IPS-18c (cell line): ENCODE data around the gene KDF1.
A peak's percentile ranks its signal among the peaks of the same experiment; 100 is the strongest.
"Not testable (repeated sequence)": the region's sequence is repeated elsewhere in the genome, so short reads cannot be mapped to it uniquely, and the experiment has no call there.

Source experiments
- H3K4me3 ChIP-seq: 2 replicates; pipeline ENCODE4 v1.7.0; 2013; ENCODE audit warnings: low read depth, mild to moderate bottlenecking, low read length, moderate library complexity; ENCODE audit not compliant: insufficient read depth
- H3K9me3 ChIP-seq: one replicate; pipeline ENCODE4 v1.6.1; 2013; ENCODE audit warnings: mild to moderate bottlenecking, low read length, moderate library complexity; ENCODE audit not compliant: control insufficient read depth, insufficient read depth

KDF1 gene

DNA sequence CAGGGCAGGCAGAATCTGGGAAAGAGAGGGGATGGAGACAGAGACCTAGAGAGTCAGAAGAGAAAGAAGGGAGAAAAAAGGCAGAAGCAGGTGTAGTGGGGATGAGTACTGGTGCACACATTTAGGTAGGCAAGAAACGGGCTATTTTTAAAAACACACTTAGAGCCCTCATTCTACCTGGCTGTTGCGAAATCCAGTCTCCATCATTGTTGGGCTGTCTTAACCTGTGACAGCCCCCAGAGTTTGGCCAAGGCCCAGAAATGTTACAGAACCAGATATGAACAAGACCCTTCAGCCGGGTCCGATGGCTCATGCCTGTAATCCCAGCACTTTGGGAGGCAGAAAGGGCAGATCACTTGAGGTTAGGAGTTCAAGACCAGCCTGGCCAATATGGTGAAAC, 12.6 kb upstream of the KDF1 start:
- Histone ChIP-seq H3K9me3 (no peaks in the 10 kb centered on the region), H3K4me3 (no peak overlapping the region)

DNA sequence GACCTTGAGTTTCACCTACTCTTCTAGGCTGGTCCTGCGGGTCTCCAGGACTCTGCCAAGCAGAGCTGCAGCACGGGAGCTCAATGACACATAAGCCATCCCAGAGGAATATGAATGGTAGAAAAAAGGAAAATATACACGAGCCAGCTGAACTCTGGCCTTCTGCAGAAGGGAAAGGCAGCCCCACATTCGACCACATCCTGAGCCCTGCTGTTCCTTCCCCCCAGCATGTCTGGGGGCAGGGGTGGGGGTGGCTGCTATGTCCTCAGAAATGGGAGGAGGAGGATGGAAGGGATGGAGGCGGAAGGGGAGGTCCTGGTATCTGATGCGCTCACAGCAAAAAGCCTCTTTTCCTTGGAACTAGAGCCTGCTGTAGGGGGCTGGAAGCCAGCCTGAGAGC, 12.1 kb upstream of the KDF1 start:
- no peaks in the 10 kb centered on the region for H3K9me3 ChIP-seq
- no peak overlapping the region for H3K4me3 ChIP-seq

DNA sequence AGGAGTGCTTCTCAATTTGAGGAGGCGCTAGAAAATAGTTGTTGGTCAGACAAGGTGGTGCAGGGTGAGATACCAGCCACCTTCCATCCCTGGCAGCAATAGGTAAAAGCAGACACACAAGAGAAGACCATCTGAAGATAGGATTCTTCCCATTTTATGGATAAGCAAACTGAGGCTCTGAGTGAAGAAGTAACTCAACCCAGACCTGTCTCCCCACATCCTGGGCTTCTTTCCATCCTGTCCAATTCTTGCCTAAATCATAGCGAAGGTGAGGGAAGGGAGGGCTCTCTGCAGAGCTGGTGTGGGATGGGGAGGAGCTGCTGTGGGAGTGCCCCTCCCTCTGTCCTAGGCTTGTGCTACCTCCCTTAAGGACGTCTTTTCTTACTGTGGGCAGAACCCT, 11.3 kb upstream of the KDF1 start:
- no peak overlapping the region for H3K4me3 ChIP-seq
- H3K9me3 ChIP-seq, result no peaks in the 10 kb centered on the region

DNA sequence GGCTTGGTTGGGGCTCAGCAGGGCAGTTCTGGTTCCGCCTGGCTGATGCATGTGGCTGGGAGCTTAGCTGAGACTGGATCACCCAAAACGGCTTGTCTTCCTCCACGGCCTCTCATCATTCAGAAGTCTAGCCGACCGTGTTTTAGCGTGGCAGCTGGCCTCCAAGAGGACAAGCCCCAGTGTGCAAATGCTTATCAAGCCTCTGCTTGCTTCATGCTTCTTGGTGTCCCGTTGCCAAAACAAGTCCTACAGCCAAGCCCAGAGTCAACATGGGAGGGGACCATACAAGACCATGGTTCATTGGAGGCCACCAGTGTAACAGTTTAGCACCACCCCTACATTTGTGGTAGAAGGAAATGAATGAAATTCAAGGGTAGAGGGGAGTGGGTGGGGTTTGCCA, 10.5 kb upstream of the KDF1 start:
- Histone ChIP-seq H3K4me3 (no peak overlapping the region), H3K9me3 (no peaks in the 10 kb centered on the region)

DNA sequence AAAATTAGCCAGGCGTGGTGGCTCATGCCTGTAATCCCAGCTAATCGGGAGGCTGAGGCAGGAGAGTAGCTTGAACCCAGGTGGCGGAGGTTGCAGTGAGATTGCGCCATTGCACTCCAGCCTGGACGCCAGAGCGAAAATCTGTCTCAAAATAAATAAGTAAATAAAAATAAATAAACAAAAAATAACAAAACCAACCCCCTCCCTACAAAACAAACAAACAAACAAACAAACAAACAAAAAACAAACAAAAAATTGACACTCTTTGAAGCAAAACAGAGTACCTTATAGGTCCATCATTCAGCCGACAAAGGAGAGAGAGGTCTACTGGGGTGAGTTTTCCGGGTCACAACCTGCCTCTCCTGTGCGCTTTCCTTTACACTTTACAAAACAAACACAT, 5.4 kb upstream of the KDF1 start:
- no peaks in the 10 kb centered on the region for H3K9me3 ChIP-seq
- no peak overlapping the region for H3K4me3 ChIP-seq

DNA sequence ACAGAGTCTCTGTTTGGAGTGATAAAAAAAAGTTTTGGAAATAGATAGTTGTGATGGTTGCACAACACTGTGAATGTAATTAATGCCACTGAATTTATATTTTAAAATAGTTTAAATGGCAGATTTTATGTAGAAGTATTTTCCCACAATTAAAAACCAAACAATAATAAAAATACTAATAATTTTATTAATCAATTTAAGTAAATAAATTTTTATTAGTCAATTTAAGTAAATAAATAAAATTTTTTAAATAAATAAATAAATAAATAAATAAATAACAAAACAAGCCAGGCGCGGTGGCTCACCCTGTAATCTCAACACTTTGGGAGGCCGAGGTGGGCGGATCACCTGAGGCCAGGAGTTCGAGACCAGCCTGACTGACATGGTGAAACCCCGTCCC, 4.9 kb upstream of the KDF1 start:
- H3K9me3 ChIP-seq, result no peaks in the 10 kb centered on the region
- H3K4me3 ChIP-seq, result no peak overlapping the region

DNA sequence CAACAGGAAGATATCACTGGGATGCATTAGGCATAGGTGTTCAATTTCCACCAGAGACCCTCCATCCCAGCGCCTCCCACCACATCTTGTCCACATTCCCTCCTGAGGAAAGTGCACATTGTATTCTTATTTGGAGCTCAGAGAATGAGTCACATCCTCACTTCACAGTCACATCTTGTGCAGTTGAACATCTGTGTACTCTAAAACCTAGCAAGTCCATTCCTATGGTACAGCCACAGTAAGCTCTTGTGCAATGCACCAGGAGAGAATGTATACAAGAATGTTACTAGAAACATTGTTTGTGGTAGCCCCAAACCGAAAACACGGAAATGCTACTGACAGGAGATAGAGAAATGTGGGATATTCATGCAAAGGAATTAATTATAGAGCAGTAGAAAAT, 1.6 kb upstream of the KDF1 start:
- no peak overlapping the region for H3K4me3 ChIP-seq
- no peaks in the 10 kb centered on the region for H3K9me3 ChIP-seq

DNA sequence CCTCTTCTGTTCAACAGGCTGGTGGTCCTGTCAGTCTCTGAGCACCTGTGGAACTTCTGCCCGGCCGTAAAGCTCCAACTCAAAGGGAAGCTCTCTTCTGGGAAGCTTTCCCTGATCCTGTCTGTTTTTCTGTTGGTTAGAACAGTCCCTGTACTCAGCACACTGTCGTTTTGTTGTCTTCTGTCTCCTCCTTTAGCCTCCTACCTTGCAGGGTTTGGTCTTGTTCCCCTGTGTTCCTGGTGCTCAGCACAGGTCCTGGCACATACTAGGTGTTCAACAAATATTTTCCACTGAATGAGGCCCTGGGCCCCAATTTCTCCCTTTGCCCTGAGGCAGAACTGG, 328 bp upstream of the KDF1 start:
- H3K4me3 ChIP-seq, result peak overlapping the region; percentile 89

DNA sequence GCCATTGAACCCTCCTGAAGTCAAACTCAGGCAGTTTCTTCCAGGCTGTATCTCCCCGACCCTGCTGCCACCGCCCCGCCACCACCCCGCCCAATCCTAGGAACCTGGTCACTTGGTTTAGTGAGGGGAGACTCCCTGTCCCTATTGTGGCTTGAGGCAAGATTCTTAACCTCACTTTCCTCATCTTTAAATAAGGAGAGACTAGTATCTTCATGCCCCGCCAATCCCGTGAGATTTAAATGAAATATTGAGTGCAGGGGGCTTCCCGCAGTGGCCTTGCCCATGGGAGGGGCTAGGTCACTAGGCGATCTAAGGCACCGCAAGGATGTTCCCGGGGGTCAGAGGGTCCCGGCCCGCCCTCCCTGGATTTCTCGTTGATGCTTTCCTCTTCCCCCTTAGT, 998 bp downstream of the KDF1 start:
- no peaks in the 10 kb centered on the region for H3K9me3 ChIP-seq
- peak overlapping the region; percentile 89 for H3K4me3 ChIP-seq

More for the DNA sequence above, 328 bp upstream of the KDF1 start:
- no peaks in the 10 kb centered on the region for H3K9me3 ChIP-seq

DNA sequence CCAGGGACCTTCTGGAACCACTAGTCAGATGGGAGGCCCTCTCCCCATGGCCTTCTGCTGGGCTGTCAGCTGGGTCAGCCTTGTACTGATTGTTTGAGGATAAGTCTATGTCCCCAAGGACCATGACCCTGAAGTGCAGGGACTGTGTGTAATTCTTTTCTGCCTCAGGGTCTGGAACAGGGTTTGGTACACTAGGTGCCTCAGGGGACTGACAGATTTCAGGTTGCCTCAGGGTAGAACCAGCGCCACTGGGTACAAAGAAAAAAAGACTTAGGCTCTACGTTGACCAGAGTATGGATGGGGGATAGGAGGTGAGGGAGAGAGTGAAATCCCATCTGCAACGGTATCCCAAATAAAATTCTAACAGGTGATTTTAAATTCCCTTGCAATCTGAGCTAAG, 3.0 kb downstream of the KDF1 start:
- Histone ChIP-seq H3K4me3 (no peak overlapping the region), H3K9me3 (no peaks in the 10 kb centered on the region)

DNA sequence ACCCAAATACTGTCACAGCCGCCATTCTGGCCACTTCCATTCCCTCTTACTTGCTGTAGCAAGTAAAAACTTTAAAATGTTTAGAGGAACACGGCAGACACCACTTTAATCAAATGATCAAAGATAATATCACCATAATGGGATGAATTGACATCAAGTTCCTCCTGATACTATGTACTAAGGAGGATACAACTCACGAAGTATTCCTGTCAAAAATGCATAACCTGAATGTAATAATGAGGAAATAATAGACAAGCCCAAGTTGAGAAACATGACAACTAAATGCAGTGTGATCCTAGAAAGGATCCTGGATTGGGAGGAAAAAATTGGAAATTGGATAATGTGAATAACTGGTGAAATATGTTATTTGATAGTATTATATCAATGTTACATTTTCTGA, 3.9 kb downstream of the KDF1 start:
- H3K4me3 ChIP-seq, result no peak overlapping the region

DNA sequence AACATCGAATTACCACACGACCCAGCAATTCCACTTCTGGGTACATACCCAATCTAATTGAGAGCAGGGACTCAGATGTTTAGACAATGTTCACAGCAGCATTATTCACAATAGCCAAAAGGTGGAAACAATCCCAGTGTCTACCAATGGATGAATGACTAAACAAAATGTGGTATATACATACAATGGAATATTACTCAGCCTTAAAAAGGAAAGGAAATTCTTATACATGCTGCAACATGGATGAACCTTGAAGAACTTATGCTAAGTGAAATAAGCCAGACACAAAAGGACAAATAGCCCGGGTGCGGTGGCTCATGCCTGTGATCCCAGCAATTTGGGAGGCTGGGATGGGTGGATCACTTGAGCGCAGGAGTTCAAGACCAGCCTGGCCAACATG, 6.9 kb downstream of the KDF1 start:
- Histone ChIP-seq H3K9me3 (no peaks in the 10 kb centered on the region), H3K4me3 (no peak overlapping the region)

More for the DNA sequence above, 3.9 kb downstream of the KDF1 start:
- no peaks in the 10 kb centered on the region for H3K9me3 ChIP-seq

DNA sequence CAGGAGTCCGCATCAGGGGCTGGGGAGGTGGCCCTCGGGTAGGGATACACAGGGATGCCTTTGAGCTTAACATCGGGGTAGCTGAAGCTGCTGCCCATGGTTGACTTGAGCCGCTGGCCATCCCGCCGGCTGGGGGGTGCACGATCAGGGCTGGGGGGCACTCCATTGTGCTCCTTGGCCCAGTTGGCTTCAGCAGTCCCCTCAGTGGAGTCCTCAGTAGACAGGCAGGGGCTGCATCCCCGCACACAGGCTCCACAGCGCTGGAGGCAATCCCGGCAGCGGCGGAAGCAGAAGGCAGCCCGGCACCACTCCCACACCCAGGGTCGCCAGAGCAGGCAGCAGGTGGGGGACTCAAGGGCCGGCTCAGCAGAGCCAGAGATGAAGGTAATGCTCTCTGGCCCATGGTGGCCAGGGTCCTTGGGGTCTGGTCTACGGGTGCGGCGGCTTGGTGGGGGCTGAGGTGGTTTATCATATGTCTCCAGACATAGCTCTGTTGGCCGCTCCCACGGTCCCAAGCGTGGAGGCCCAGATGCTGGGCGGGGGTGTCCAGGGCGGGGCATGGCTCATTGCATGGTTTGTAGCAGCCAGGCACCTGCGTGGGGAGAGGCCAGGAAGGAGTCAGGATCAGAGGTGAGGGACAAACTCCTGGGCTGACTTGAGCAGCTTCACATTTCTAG, 8.3 kb downstream of the KDF1 start:
- H3K9me3 ChIP-seq, result no peaks in the 10 kb centered on the region
- H3K4me3 ChIP-seq, result no peak overlapping the region

DNA sequence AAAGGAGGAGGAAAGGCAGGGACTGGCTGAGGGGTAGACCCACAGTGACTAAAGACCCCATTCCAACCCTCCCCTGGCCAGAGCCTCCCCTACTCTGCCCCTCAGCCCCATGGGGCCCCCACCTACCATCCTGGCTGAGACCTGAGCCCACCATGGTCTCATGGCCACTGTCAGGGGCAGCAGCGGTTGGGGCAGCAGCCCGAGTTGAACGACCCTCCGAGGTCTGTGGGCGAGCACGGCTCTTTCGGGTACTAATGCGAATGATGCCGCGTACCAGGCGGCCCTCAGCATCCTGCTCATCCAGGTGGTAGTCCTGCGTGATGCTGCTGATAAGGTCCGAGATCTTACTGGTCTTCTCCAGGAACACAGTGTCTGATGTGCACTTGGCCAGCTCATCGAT, 9.1 kb downstream of the KDF1 start:
- Histone ChIP-seq H3K9me3 (no peaks in the 10 kb centered on the region), H3K4me3 (no peak overlapping the region)

DNA sequence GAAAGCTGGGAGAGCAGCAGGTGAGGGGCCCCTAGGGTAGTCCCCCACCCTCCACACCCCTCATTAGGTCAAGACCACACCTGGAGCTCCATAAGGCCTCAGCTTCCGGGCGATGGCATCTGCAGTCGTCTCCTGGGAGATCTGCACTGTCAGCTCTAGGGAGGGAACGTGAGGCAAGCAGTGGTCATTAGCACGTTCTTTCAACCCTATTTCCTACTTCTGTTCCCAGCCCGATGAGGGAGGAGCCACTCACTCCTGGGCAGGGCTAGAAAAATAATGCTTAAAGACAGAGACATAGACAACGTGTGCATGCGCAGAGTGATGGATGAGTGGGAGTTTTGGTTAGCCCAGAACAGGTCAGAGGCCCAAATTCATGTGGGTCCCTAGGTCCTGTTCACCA, 9.7 kb downstream of the KDF1 start:
- no peaks in the 10 kb centered on the region for H3K9me3 ChIP-seq
- no peak overlapping the region for H3K4me3 ChIP-seq

DNA sequence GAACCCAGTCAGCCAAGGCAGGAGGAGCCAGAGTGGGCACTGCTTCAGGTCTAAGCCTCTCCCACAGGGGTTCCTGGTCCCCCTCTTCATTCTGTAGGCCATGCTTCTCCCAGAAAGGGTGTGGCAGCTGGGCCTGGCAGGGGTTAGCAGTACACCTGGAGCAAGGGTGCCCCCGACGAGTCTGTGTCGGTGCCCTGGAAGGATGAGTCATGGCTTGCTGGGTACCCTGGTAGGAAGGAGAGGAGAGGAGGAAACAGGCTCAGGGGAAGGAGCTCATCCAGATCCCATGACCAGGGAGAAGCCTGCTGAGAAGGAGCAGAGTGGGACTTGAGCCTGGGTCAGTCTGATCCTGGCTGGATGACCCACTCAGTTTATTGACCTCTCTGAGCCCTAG, 10.3 kb downstream of the KDF1 start:
- Histone ChIP-seq H3K9me3 (no peaks in the 10 kb centered on the region), H3K4me3 (no peak overlapping the region)

DNA sequence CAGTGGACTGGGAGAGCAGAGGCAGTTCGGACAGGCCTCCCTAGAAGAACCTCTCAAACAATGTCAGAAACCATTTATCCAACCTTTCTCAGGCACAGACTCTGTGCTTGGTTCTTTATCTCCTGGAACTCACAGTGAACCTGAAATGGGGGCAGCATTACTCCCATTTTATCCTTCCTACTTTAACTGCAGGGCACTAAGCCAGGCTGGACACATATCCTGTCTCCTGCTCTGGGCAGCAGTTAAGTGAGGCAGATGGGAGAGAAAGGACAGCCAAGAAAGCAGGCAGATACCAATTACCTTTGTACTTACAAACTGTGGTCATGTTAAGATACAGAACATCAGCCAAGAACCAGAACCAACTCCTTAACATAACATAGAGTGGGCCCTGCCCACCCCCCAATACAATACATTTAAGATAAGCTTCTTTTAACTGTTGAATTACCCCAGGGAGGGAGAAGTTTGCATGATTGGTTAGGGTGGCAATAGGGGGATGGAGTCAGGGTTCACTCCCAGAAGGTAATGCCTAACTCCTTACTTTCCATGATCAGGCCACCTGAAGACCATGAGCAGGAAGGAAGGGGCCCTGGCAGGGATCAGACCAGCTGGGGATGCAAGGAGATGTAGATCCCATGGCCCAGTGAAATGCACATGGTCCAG, 10.9 kb downstream of the KDF1 start:
- Histone ChIP-seq H3K9me3 (no peaks in the 10 kb centered on the region), H3K4me3 (no peak overlapping the region)

DNA sequence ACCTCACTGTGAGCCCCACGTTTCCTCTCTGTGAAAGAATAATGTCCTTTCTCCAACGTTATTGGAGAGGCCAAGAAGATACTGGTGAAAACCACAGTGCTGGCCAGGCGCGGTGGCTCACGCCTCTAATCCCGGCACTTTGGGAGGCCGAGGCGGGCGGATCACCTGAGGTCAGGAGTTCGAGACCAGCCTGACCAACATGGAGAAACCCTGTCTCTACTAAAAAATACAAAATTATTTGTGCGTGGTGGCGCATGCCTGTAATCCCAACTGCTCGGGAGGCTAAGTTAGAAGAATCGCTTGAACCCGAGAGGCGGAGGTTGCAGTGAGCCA, 11.6 kb downstream of the KDF1 start:
- H3K4me3 ChIP-seq, H3K9me3 ChIP-seq: not testable (repeated sequence)

DNA sequence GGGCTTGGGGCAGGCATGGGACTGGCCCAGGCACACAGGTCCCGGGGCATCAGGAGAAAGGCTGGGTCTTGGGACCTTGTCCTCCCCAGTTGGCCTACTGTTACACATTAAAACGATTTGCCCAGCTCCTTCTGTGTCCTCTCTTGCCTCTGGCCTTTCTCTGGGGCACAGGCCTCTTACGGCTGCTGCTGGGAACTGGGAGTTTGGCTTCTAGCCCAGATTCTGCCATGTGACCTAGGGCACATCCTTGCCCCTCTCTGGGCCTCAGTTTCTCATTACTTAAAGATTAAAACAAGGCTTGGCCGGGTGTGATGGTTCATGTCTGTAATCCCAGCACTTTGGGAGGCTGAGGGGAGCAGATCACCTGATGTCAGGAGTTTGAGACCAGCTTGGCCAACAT, 14.0 kb downstream of the KDF1 start:
- no peaks in the 10 kb centered on the region for H3K9me3 ChIP-seq
- H3K4me3 ChIP-seq, result no peak overlapping the region
